Osteocyte (in vitro differentiated cells): ENCODE measurements around the gene ROR2. TPM values are rescaled to one million over a fixed set of nuclear protein-coding genes. Genes with fewer than 3 reads are reported as not detected.
A peak's percentile ranks its signal among the peaks of the same experiment; 100 is the strongest.

Experiments used
- DNase-seq: peaks from one replicate; pipeline ENCODE4 v3.0.0; 2021; ENCODE audit warnings: mixed read lengths; ENCODE audit not compliant: unreplicated experiment; ENCODE audit errors: extremely low spot score
- H3K27ac Mint-ChIP-seq: one replicate; pipeline ENCODE4 v1.8.0; 2021; ENCODE audit warnings: mild to moderate bottlenecking, mixed read lengths; ENCODE audit not compliant: unreplicated experiment
- H3K27me3 Mint-ChIP-seq: one replicate; pipeline ENCODE4 v1.8.0; 2021; ENCODE audit warnings: mixed read lengths; ENCODE audit not compliant: unreplicated experiment
- H3K36me3 Mint-ChIP-seq: one replicate; pipeline ENCODE4 v1.8.0; 2021; ENCODE audit warnings: mixed read lengths; ENCODE audit not compliant: unreplicated experiment
- H3K4me1 Mint-ChIP-seq: one replicate; pipeline ENCODE4 v1.8.0; 2021; ENCODE audit warnings: mixed read lengths; ENCODE audit not compliant: unreplicated experiment
- H3K4me3 Mint-ChIP-seq: one replicate; pipeline ENCODE4 v1.8.0; 2021; ENCODE audit warnings: mild to moderate bottlenecking, moderate library complexity, mixed read lengths; ENCODE audit not compliant: unreplicated experiment
- H3K9me3 Mint-ChIP-seq: one replicate; pipeline ENCODE4 v1.8.0; 2021; ENCODE audit warnings: mixed read lengths; ENCODE audit not compliant: unreplicated experiment
- CTCF ChIP-seq: fragments of 200-600 bp; sonication (generic); IDR thresholded peaks from 2 replicates; pipeline ENCODE4 v1.5.0; 2021; ENCODE audit warnings: antibody characterized with exemption, mild to moderate bottlenecking, moderate library complexity
- total RNA-seq: library from RNA; stranded (reverse); gene quantifications from 2 replicates; pipeline ENCODE4 v1.2.1, GENCODE V29; 2021

The ROR2 gene
- total RNA-seq, 1 donor from 2014 or later: 48.2 TPM

GRCh38 chr9:91934654-91935053, 15.4 kb downstream of the ROR2 start:
- Mint-ChIP-seq H3K27me3 (no peaks in the 10 kb centered on the region), H3K9me3 (peaks cover 20% of the 10 kb centered on the region), H3K27ac (peak overlapping the region; percentile 82), H3K4me3 (no peak overlapping the region), H3K4me1 (peaks cover 66% of the 10 kb centered on the region), H3K36me3 (peaks cover 19% of the 10 kb centered on the region)
- no peak for DNase-seq
- no peak for TF ChIP-seq CTCF

- Mint-ChIP-seq H3K27me3 (no peaks in the 10 kb centered on the region), H3K4me3 (peak overlapping the region; percentile 31), H3K4me1 (peaks cover 61% of the 10 kb centered on the region), H3K27ac (peak overlapping the region; percentile 82), H3K9me3 (peaks cover 20% of the 10 kb centered on the region), H3K36me3 (peaks cover 23% of the 10 kb centered on the region)
- DNase-seq: no peak
- no peak for TF ChIP-seq CTCF
These were observed 16.3 kb downstream of the ROR2 start for GRCh38 chr9:91933556-91934352.

- peaks cover 20% of the 10 kb centered on the region for H3K9me3 Mint-ChIP-seq
- DNase-seq: no peak
These were observed 19.6 kb downstream of the ROR2 start for GRCh38 chr9:91930475-91930874.

GRCh38 chr9:91929331-91929730, 20.7 kb downstream of the ROR2 start:
- Mint-ChIP-seq H3K9me3 (peaks cover 20% of the 10 kb centered on the region), H3K27me3 (no peaks in the 10 kb centered on the region), H3K36me3 (peaks cover 27% of the 10 kb centered on the region), H3K4me1 (peaks cover 24% of the 10 kb centered on the region), H3K27ac (no peak overlapping the region), H3K4me3 (no peak overlapping the region)
- no peak for DNase-seq
- TF ChIP-seq CTCF: no peak

More at GRCh38 chr9:91930475-91930874, 19.6 kb downstream of the ROR2 start:
- no peak for TF ChIP-seq CTCF
- no peaks in the 10 kb centered on the region for H3K27me3 Mint-ChIP-seq
- no peak overlapping the region for H3K27ac Mint-ChIP-seq
- H3K36me3 Mint-ChIP-seq: peaks cover 27% of the 10 kb centered on the region
- no peak overlapping the region for H3K4me3 Mint-ChIP-seq
- H3K4me1 Mint-ChIP-seq: peaks cover 33% of the 10 kb centered on the region

- TF ChIP-seq CTCF: no peak
- no peak overlapping the region for H3K27ac Mint-ChIP-seq
- no peak for DNase-seq
- H3K4me3 Mint-ChIP-seq: no peak overlapping the region
- H3K27me3 Mint-ChIP-seq: no peaks in the 10 kb centered on the region
- H3K4me1 Mint-ChIP-seq: peaks cover 10% of the 10 kb centered on the region
- peaks cover 20% of the 10 kb centered on the region for H3K9me3 Mint-ChIP-seq
- H3K36me3 Mint-ChIP-seq: peaks cover 27% of the 10 kb centered on the region
These were observed 22.0 kb downstream of the ROR2 start for GRCh38 chr9:91927922-91928510.
